Measurements from ENCODE around the gene CHMP2B. TPM values are rescaled to one million over a fixed set of nuclear protein-coding genes. Genes with fewer than 3 reads are reported as not detected.

The CHMP2B gene
- total RNA-seq, 4 donors from 2014 or later = 24.7 to 53.3 (median 33.9) TPM

GRCh38 chr3:87228316-87228715, 1.2 kb downstream of the CHMP2B start:
- TF ChIP-seq CTCF (IDR thresholded peaks at IDR 0.05; ENCODE audit: low read depth) = no peak

- no peak for TF ChIP-seq CTCF (IDR thresholded peaks at IDR 0.05; ENCODE audit: low read depth)
Observed at GRCh38 chr3:87229113-87229512, 2.0 kb downstream of the CHMP2B start.

GRCh38 chr3:87233805-87234204, 6.7 kb downstream of the CHMP2B start:
- TF ChIP-seq CTCF (IDR thresholded peaks at IDR 0.05; ENCODE audit: low read depth) = no peak

GRCh38 chr3:87236093-87236492, 9.0 kb downstream of the CHMP2B start:
- no peak for TF ChIP-seq CTCF (IDR thresholded peaks at IDR 0.05; ENCODE audit: low read depth)

- no peak for TF ChIP-seq CTCF (IDR thresholded peaks at IDR 0.05; ENCODE audit: low read depth)
Observed at GRCh38 chr3:87246662-87247429, 19.7 kb downstream of the CHMP2B start.

GRCh38 chr3:87247430-87247773, 20.3 kb downstream of the CHMP2B start:
- no peak for TF ChIP-seq CTCF (IDR thresholded peaks at IDR 0.05; ENCODE audit: low read depth)

GRCh38 chr3:87248831-87249230, 21.7 kb downstream of the CHMP2B start:
- no peak for TF ChIP-seq CTCF (IDR thresholded peaks at IDR 0.05; ENCODE audit: low read depth)
